Gastrocnemius medialis (tissue), 4 donors: ENCODE data around the gene STAT5B. TPM values are rescaled to one million over a fixed set of nuclear protein-coding genes. Genes with fewer than 3 reads are reported as not detected.
"Not testable (repeated sequence)": the region's sequence is repeated elsewhere in the genome, so short reads cannot be mapped to it uniquely, and the experiment has no call there.

Experiments
- ATAC-seq, 2 donors: fragments of 150-250 bp; one replicate each; pipeline ENCODE4 v1.9.1; 2016
- DNase-seq, 2 donors: peaks; one replicate each; pipeline ENCODE4 v3.0.0-alpha.2; 2019
- H3K27ac ChIP-seq, 4 donors: fragments of 200-600 bp; sonication (generic); 1 replicate in 1 of 4; 2 replicates in 3 of 4; pipeline ENCODE4 v1.5.1; 2016 to 2018; ENCODE audit warnings: mild to moderate bottlenecking in 2 of 4, moderate library complexity in 1 of 4
- H3K27me3 ChIP-seq, 3 donors: fragments of 200-600 bp; sonication (generic) in 2 of 3; 1 replicate in 1 of 3; 2 replicates in 2 of 3; pipeline versions ENCODE4 v1.5.1 to v1.6.0; 2016 to 2019; ENCODE audit warnings: mild to moderate bottlenecking in 1 of 3, moderate library complexity in 1 of 3
- H3K36me3 ChIP-seq, 2 donors: fragments of 200-600 bp; sonication (generic) in 1 of 2; one replicate each; pipeline ENCODE4 v1.5.1; 2017 to 2018
- H3K4me1 ChIP-seq, 2 donors: fragments of 200-600 bp; sonication (generic) in 1 of 2; one replicate each; pipeline ENCODE4 v1.5.1; 2016 to 2017; ENCODE audit warnings: mild to moderate bottlenecking in 2 of 2
- H3K4me3 ChIP-seq, 4 donors: fragments of 200-600 bp; sonication (generic) in 3 of 4; 1 replicate in 1 of 4; 2 replicates in 3 of 4; pipeline ENCODE4 v1.5.1; 2016 to 2019; ENCODE audit warnings: mild to moderate bottlenecking in 2 of 4
- H3K9me3 ChIP-seq, 3 donors: fragments of 200-600 bp; sonication (generic) in 2 of 3; 1 replicate in 1 of 3; 2 replicates in 2 of 3; pipeline ENCODE4 v1.5.1; 2016 to 2019
- POLR2A ChIP-seq, 2 donors: fragments of 450-650 bp; IDR thresholded peaks; one replicate each; pipeline ENCODE4 v1.6.1; 2017; ENCODE audit warnings: antibody characterized with exemption in 2 of 2, mild to moderate bottlenecking in 2 of 2, moderate library complexity in 2 of 2
- in situ Hi-C, 4 donors: fragments of 200-750 bp; cut with MboI; loops; one replicate each; pipeline versions ENCODE4 v1.15.0 to v1.8.0; 2017; ENCODE audit warnings: low sequenced_read_pairs in 4 of 4
- intact Hi-C: fragments of 100-400 bp; cut with DNase I; formaldehyde crosslinking; loops from one replicate; pipeline ENCODE4 v1.15.1; 2023; ENCODE audit warnings: low total_unique reads
- total RNA-seq, 4 donors: library from RNA; depleted of rRNA; stranded (reverse); fragments of >200 nt; gene quantifications; one replicate each; pipeline versions ENCODE4 v1.1.0 to v1.2.3, GENCODE V29; 2016
- TF ChIP-seq, protein P1 (sequence below), 5 experiments: fragments of 450-650 bp in 3 of 5; fragments of 200-600 bp in 2 of 5; sonication (generic) in 2 of 5; IDR thresholded peaks in 4 of 5; conservative IDR thresholded peaks in 1 of 5; 1 replicate in 4 of 5; 2 replicates in 1 of 5; pipeline ENCODE4 v1.5.1; 2016 to 2019; ENCODE audit warnings: antibody characterized with exemption in 5 of 5, mild to moderate bottlenecking in 3 of 5, moderate library complexity in 3 of 5

STAT5B gene
- total RNA-seq, 4 donors from 2014 or later = 77.3 to 150 (median 80.7) TPM

DNA sequence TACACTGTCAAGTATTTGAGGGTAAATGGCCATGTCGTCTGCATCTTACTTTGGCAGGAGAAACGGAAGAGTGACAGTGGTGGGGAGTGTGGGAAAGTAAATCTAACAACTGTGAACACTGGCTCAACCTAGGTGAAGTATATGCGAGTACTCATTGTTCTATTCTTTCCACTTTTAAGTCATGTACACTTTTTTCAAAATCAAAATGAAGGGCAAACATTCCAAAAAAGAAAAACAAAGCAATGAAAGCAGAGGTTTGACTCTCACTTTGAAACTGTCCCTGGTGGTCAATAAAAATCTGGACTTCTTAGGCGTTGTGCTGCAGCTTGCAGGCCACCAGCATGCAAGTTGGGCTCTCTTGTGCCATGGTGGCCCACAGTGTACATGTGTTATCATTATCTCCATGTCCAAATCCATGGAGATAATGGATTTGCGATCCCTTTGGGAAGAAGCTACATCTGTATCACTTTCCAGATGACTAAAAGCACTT, 32.7 kb downstream of the STAT5B start:
- TF ChIP-seq POLR2A (IDR thresholded peaks at IDR 0.05) = no peak
- TF ChIP-seq, protein P1, sequence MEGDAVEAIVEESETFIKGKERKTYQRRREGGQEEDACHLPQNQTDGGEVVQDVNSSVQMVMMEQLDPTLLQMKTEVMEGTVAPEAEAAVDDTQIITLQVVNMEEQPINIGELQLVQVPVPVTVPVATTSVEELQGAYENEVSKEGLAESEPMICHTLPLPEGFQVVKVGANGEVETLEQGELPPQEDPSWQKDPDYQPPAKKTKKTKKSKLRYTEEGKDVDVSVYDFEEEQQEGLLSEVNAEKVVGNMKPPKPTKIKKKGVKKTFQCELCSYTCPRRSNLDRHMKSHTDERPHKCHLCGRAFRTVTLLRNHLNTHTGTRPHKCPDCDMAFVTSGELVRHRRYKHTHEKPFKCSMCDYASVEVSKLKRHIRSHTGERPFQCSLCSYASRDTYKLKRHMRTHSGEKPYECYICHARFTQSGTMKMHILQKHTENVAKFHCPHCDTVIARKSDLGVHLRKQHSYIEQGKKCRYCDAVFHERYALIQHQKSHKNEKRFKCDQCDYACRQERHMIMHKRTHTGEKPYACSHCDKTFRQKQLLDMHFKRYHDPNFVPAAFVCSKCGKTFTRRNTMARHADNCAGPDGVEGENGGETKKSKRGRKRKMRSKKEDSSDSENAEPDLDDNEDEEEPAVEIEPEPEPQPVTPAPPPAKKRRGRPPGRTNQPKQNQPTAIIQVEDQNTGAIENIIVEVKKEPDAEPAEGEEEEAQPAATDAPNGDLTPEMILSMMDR (IDR thresholded peaks at IDR 0.05 in 4 of 5, conservative IDR thresholded peaks at IDR 0.05 in 1 of 5) = no peak
- Histone ChIP-seq H3K27ac (peak overlapping the region; percentile 18 to 64 (median 44)), H3K27me3 (no peaks in the 10 kb centered on the region), H3K4me3 (no peak overlapping the region), H3K4me1 (peaks cover 26 to 59% of the 10 kb centered on the region in 2 donors), H3K9me3 (no peaks in the 10 kb centered on the region), H3K36me3 (no peaks in the 10 kb centered on the region)
- DNase-seq = no peak
- in situ Hi-C loops (no loop called here), intact Hi-C loops (no loop called here)
- ATAC-seq = no peak

DNA sequence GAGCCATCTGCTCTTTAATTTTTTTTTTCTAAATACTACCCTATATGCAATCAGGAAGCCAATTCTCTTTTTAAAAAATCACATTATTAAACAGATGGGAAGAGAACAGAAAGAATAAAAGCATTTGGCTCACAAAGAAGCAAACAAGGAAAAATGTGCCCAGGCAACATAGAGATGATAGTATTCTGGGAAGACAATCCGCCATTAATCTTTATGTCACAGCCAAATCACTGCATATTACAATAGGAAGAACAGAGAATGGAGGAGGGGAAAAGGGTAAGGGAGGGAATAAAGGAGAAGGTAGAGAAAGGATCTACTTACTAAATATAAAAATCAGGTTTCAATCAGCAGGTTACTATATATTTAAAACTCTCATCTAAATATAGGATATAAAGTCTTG, 34.3 kb downstream of the STAT5B start:
- in situ Hi-C loops (no loop called here), intact Hi-C loops (no loop called here)
- DNase-seq (no peak), ATAC-seq (no peak)
- no peaks in the 10 kb centered on the region for H3K36me3 ChIP-seq
- H3K4me3 ChIP-seq = no peak overlapping the region
- TF ChIP-seq POLR2A (IDR thresholded peaks at IDR 0.05) = no peak
- TF ChIP-seq, protein P1 (IDR thresholded peaks at IDR 0.05 in 4 of 5, conservative IDR thresholded peaks at IDR 0.05 in 1 of 5) = no peak
- H3K27me3 ChIP-seq = no peaks in the 10 kb centered on the region
- H3K4me1 ChIP-seq = peaks cover 19 to 53% of the 10 kb centered on the region in 2 donors
- H3K9me3 ChIP-seq = no peaks in the 10 kb centered on the region
- H3K27ac ChIP-seq = peak overlapping the region in 3 of 4 donors; percentile 0 to 21 (median 17)

DNA sequence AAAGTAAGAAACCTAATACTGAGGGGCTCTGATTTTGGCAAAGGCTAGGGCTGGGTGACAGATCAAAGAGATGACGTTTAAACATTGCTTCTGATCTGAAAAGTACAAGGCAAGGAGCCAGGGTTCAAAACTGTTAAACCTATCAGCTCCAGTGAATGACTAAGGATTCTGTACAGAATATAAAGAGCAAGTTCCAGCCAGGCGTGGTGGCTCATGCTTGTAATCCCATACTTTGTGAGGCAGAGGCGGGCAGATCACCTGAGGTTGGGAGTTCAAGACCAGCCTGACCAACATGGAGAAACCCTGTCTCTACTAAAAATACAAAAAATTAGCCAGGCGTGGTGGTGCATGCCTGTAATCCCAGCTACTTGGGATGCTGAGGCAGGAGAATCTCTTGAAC, 35.3 kb downstream of the STAT5B start:
- H3K27me3 ChIP-seq, DNase-seq, H3K4me3 ChIP-seq, H3K9me3 ChIP-seq, ATAC-seq, in situ Hi-C loops, H3K27ac ChIP-seq, intact Hi-C loops, H3K36me3 ChIP-seq: not testable (repeated sequence)
- peaks cover 28 to 55% of the 10 kb centered on the region in 2 donors for H3K4me1 ChIP-seq

DNA sequence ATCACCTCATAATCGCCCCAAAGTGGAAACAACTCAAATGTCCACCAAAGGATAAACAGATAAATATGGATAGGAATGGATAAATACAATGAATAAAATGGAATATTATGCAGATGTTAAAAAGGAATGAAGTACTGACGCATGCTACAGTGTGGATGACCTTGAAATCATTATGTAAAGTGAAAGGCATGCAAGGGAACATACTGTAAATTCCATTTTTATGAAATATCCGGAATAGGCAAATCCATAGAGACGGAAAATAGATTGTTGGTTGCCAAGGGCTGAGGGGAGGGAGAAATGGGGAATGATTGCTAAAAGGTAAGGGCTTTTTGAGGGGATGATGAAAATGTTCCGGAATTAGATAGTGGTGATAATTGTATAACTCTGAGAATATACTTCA, 36.0 kb downstream of the STAT5B start:
- no peaks in the 10 kb centered on the region for H3K36me3 ChIP-seq
- no peaks in the 10 kb centered on the region for H3K27me3 ChIP-seq
- in situ Hi-C loops (no loop called here), intact Hi-C loops (no loop called here)
- H3K9me3 ChIP-seq = no peaks in the 10 kb centered on the region
- DNase-seq (no peak), ATAC-seq (no peak)
- peaks cover 35 to 55% of the 10 kb centered on the region in 2 donors for H3K4me1 ChIP-seq
- TF ChIP-seq POLR2A (IDR thresholded peaks at IDR 0.05) = no peak
- TF ChIP-seq, protein P1 (IDR thresholded peaks at IDR 0.05 in 4 of 5, conservative IDR thresholded peaks at IDR 0.05 in 1 of 5) = no peak
- no peak overlapping the region for H3K27ac ChIP-seq
- H3K4me3 ChIP-seq = no peak overlapping the region

DNA sequence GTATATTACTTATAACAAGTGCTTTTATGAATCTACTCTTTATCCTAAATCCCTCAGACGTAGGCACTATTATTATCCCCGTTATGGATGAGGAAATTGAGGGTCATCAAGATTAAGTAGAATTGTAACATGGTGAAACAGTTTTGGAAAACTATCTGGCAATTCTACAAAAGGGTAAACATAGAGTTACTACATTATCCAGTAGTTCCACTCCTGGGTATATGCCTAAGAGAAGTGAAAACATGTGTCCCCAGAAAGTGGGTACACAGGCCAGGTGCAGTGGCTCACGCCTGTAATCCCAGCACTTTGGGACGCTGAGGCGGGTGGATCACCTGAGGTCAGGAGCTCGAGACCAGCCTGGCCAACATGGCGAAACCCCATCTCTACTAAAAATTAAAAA, 36.6 kb downstream of the STAT5B start:
- ATAC-seq, in situ Hi-C loops, DNase-seq, H3K27ac ChIP-seq, H3K9me3 ChIP-seq, H3K4me3 ChIP-seq, H3K36me3 ChIP-seq, H3K27me3 ChIP-seq: not testable (repeated sequence)
- H3K4me1 ChIP-seq = peaks cover 41 to 61% of the 10 kb centered on the region in 2 donors
- intact Hi-C loops = loop anchor here (5.0 kb wide), 1 partner anchor 33 kb away; no protein-coding TSS in a partner anchor

DNA sequence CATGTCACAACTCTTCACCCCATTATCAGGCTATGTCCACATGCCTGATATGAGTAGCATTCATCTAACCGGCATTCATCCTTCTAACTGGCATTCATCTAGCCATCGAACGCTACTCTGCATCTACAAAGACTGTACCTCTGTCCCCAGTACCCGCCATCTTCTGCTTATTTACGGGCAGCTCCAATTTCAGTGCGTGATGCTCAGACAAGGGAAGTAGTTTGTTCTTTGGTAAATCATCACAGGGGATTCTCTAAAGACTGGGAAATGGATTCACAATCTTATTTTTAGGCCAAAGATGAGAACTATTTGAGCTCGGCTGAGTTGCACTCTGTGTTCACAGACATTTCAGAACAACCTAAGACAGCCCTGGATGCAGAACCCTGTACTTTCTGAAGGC, 39.4 kb downstream of the STAT5B start:
- ATAC-seq = peak in 1 of 2 donors; percentile 64
- Histone ChIP-seq H3K27ac (peak overlapping the region; percentile 6 to 88 (median 85)), H3K4me3 (no peak overlapping the region), H3K4me1 (peaks cover 46 to 61% of the 10 kb centered on the region in 2 donors), H3K27me3 (no peaks in the 10 kb centered on the region), H3K36me3 (no peaks in the 10 kb centered on the region), H3K9me3 (no peaks in the 10 kb centered on the region)
- intact Hi-C loops = loop anchor here (5.0 kb wide), 1 partner anchor 36 kb away; no protein-coding TSS in a partner anchor
- in situ Hi-C loops = no loop called here
- TF ChIP-seq POLR2A (IDR thresholded peaks at IDR 0.05) = no peak
- TF ChIP-seq, protein P1 (IDR thresholded peaks at IDR 0.05 in 4 of 5, conservative IDR thresholded peaks at IDR 0.05 in 1 of 5) = no peak
- no peak for DNase-seq
